MM.1S (cell line): ENCODE results near the gene ZNF785.

Source experiments
- DNase-seq: peaks from one replicate; pipeline ENCODE4 v3.0.0-alpha.2; 2015
- H2AFZ ChIP-seq: fragments of 300-600 bp; sonication (generic); 2 replicates; pipeline ENCODE4 v1.6.0; 2016; ENCODE audit warnings: antibody characterized with exemption, low read length
- H3F3A ChIP-seq: fragments of 300-600 bp; sonication (generic); 2 replicates; pipeline ENCODE4 v1.6.1; 2016; ENCODE audit warnings: mild to moderate bottlenecking, antibody characterized with exemption, low read length, moderate library complexity, mixed read lengths; ENCODE audit not compliant: insufficient read depth
- H3K27ac ChIP-seq: fragments of 300-600 bp; sonication (generic); 2 replicates; pipeline ENCODE4 v1.5.1; 2016; ENCODE audit warnings: mild to moderate bottlenecking, low read length
- H3K27me3 ChIP-seq: fragments of 300-600 bp; sonication (generic); replicated peaks from 2 replicates; pipeline ENCODE4 v1.6.0; 2016; ENCODE audit warnings: low read length; ENCODE audit not compliant: insufficient read depth
- H3K36me3 ChIP-seq: fragments of 300-600 bp; sonication (generic); replicated peaks from 2 replicates; pipeline ENCODE4 v1.6.1; 2016; ENCODE audit warnings: mild to moderate bottlenecking, low read length, mixed read lengths; ENCODE audit not compliant: insufficient read depth
- H3K4me1 ChIP-seq: fragments of 300-600 bp; sonication (generic); 2 replicates; pipeline ENCODE4 v1.6.1; 2016; ENCODE audit warnings: low read length, mixed read lengths
- H3K4me2 ChIP-seq: fragments of 300-600 bp; sonication (generic); 2 replicates; pipeline ENCODE4 v1.6.0; 2016; ENCODE audit warnings: low read depth, low read length
- H3K4me3 ChIP-seq: fragments of 300-600 bp; sonication (generic); 2 replicates; pipeline ENCODE4 v1.5.1; 2016; ENCODE audit warnings: low read length, mixed read lengths
- H3K79me2 ChIP-seq: fragments of 300-600 bp; sonication (generic); 2 replicates; pipeline ENCODE4 v1.6.1; 2016; ENCODE audit warnings: mixed run types, low read length, mixed read lengths
- H3K9ac ChIP-seq: fragments of 300-600 bp; sonication (generic); 2 replicates; pipeline ENCODE4 v1.6.1; 2016; ENCODE audit warnings: low read length, mixed read lengths
- H3K9me2 ChIP-seq: fragments of 300-600 bp; sonication (generic); replicated peaks from 2 replicates; pipeline ENCODE4 v1.6.1; 2016; ENCODE audit warnings: mild to moderate bottlenecking, low read length, mixed read lengths; ENCODE audit not compliant: insufficient read depth
- H3K9me3 ChIP-seq: fragments of 300-600 bp; sonication (generic); replicated peaks from 2 replicates; pipeline ENCODE4 v1.6.1; 2016; ENCODE audit warnings: mild to moderate bottlenecking, low read length, mixed read lengths; ENCODE audit not compliant: insufficient read depth
- H4K20me1 ChIP-seq: fragments of 300-600 bp; sonication (generic); 2 replicates; pipeline ENCODE4 v1.6.1; 2016; ENCODE audit warnings: mild to moderate bottlenecking, low read length, moderate library complexity, mixed read lengths; ENCODE audit not compliant: insufficient read depth
- EZH2 ChIP-seq: fragments of 300-600 bp; sonication (generic); optimal IDR thresholded peaks from 2 replicates; pipeline ENCODE3; 2017; ENCODE audit warnings: low read depth, mild to moderate bottlenecking, antibody characterized with exemption, low read length, mixed read lengths
- EZH2phosphoT487 ChIP-seq: fragments of 300-600 bp; sonication (generic); IDR thresholded peaks from 2 replicates; pipeline ENCODE4 v1.6.1; 2018; ENCODE audit warnings: antibody characterized with exemption, low read length
- TF ChIP-seq, protein P1 (sequence below): fragments of 300-600 bp; sonication (generic); IDR thresholded peaks from 2 replicates; pipeline ENCODE4 v1.5.1; 2016; ENCODE audit warnings: antibody characterized with exemption, low read length, mixed read lengths

ZNF785 gene

DNA sequence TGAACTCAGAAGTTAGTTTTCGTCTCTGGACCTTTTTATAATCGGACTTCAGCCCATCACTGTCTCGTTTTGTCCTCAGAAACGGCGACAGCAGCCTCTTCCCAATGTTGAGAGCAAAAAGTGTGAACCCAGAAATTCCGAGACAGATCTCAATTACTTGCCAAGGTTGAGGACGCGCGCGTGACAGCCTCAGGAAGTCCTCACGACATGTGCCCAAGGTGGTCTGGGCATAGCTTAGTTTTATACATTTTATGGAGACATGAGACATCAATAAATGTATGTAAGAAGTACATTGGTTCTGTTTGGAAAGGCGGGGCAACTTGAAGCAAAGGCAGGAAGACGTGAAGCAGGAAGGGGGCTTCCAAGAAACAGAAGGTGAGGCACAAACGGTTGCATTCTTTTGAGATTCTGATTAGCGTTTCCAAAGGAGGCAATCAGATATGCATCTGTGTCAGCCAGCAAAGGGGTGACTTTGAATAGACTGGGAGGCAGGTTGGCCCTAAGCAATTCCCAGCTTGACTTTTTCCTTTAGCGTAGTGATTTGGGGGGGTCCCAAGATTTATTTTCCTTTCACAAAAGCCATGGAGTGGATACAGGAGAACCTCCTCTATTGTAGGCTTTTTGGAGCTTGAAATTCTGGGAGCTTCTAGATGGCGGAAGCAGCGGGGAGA is 50.3 kb downstream of the ZNF785 start:
- no peaks in the 10 kb centered on the region for H3K36me3 ChIP-seq
- no peak for TF ChIP-seq EZH2
- no peak for TF ChIP-seq EZH2phosphoT487
- TF ChIP-seq, protein P1, sequence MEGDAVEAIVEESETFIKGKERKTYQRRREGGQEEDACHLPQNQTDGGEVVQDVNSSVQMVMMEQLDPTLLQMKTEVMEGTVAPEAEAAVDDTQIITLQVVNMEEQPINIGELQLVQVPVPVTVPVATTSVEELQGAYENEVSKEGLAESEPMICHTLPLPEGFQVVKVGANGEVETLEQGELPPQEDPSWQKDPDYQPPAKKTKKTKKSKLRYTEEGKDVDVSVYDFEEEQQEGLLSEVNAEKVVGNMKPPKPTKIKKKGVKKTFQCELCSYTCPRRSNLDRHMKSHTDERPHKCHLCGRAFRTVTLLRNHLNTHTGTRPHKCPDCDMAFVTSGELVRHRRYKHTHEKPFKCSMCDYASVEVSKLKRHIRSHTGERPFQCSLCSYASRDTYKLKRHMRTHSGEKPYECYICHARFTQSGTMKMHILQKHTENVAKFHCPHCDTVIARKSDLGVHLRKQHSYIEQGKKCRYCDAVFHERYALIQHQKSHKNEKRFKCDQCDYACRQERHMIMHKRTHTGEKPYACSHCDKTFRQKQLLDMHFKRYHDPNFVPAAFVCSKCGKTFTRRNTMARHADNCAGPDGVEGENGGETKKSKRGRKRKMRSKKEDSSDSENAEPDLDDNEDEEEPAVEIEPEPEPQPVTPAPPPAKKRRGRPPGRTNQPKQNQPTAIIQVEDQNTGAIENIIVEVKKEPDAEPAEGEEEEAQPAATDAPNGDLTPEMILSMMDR = no peak
- H3K9me2 ChIP-seq = no peaks in the 10 kb centered on the region
- H3K27ac ChIP-seq = peak overlapping the region; percentile 76; the same call in 1 of the 2 replicates
- H3K9me3 ChIP-seq = no peaks in the 10 kb centered on the region
- peak overlapping the region; percentile 98 for H3K9ac ChIP-seq
- H3K27me3 ChIP-seq = no peaks in the 10 kb centered on the region
- no peaks in the 10 kb centered on the region for H4K20me1 ChIP-seq
- peak overlapping the region; percentile 67 for H3K4me3 ChIP-seq
- H3F3A ChIP-seq = no peaks in the 10 kb centered on the region
- peaks cover 6% of the 10 kb centered on the region; the same call in 1 of the 2 replicates for H3K4me1 ChIP-seq
- peaks cover 33% of the 10 kb centered on the region for H3K79me2 ChIP-seq
- H3K4me2 ChIP-seq = peak overlapping the region; percentile 88
- H2AFZ ChIP-seq = peak overlapping the region; percentile 89
- DNase-seq = no peak

DNA sequence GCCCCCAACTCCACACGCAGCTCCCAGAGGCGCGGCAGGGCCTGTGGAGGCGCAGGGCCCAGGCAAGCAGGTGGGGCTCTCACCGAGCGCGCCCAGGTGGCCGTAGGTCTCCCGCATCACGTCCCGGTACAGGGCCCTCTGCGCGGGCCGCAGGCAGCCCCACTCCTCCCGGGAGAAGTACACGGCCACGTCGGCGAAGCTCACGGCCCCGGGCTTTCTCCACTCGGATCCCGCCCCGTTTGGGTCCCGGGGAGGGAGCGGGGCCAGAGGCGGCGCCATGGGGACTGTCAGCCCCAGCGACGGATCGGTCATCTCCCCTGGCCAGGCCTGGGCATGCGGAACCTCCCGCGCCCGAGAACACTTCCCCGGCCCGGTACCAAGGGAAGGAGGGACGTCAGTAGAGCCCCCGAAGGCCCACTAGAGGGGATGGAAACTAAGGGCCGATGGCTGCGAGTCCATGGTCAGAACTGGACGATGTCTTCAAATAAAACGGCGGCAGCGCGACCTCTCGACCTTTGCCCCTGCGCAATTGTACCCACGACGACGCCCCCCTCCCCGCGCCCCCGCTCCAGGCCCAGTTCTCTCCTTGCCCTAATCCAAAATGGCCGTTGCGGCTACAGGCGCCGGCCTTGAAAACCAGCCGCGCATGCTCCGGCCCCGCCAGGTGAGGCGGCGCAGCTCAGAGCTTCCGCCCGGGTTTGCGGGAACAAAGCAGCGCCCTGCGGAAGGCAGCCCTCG is 51.0 kb downstream of the ZNF785 start, which contains the start of gene ZNF747:
Gene ZNF747, minus strand, starts transcription at position 491 of the 738 bp plus-strand sequence. Its CDS starts 179 bp downstream, at position 312.
- no peaks in the 10 kb centered on the region for H3K9me2 ChIP-seq
- H3K9me3 ChIP-seq = no peaks in the 10 kb centered on the region
- TF ChIP-seq, protein P1 = 0 out of 2 replicates have a peak, but pooled peaks have one; percentile 12
- TF ChIP-seq EZH2phosphoT487 = no peak
- TF ChIP-seq EZH2 = no peak
- peak; percentile 92 for DNase-seq
- peak within 1 kb of the TSS; percentile 89 for H2AFZ ChIP-seq
- H3K4me2 ChIP-seq = peak within 1 kb of the TSS; percentile 88
- H3K27me3 ChIP-seq = no peaks in the 10 kb centered on the region
- peaks cover 33% of the 10 kb centered on the region for H3K79me2 ChIP-seq
- no peaks in the 10 kb centered on the region for H3K36me3 ChIP-seq
- H3F3A ChIP-seq = no peaks in the 10 kb centered on the region
- peak within 1 kb of the TSS; percentile 76 for H3K27ac ChIP-seq
- peaks cover 6% of the 10 kb centered on the region; the same call in 1 of the 2 replicates for H3K4me1 ChIP-seq
- H3K4me3 ChIP-seq = peak within 1 kb of the TSS; percentile 67
- peak within 1 kb of the TSS; percentile 98 for H3K9ac ChIP-seq
- no peaks in the 10 kb centered on the region for H4K20me1 ChIP-seq

DNA sequence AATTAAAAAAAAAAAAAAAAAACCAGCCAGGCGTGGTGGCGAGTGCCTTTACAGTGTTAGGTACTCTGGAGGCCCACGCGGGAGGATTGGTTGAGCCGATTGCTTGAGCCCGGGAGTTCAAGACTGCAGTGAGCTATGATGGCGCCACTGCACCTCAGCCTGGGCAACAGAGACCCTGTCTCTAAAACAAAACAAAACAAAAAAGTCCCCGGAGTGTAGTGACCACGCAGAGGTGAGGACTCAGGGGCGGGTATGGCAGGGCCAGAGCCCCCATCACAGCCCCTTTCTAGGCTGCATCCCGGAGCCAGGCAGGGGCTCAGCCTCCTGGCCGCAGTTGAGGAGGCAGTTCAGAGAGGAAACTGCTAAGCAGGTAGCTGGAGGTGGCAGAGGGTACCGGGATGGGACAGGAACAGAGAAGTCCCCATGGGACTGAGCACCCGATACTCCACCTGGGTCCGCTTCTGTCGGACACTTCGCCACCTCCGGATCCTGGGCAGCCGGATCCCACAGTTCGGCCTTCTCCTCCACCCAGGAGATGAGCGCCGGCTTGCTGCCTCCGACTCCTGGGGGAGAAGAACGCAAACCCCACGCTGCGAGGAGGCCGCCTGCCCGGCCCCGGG is 51.6 kb downstream of the ZNF785 start:
- Histone ChIP-seq H3K4me2 (peak overlapping the region; percentile 88), H3K27ac (peak overlapping the region; percentile 76), H3K9me2 (no peaks in the 10 kb centered on the region), H3K4me1 (peaks cover 10% of the 10 kb centered on the region), H3K79me2 (peaks cover 33% of the 10 kb centered on the region), H3K9ac (peak overlapping the region; percentile 98), H2AFZ (peak overlapping the region; percentile 89), H4K20me1 (no peaks in the 10 kb centered on the region), H3K27me3 (no peaks in the 10 kb centered on the region), H3K4me3 (peak overlapping the region; percentile 67), H3K36me3 (no peaks in the 10 kb centered on the region), H3F3A (no peaks in the 10 kb centered on the region), H3K9me3 (no peaks in the 10 kb centered on the region)
- DNase-seq = peak; percentile 19
- TF ChIP-seq, protein P1 = no peak
- no peak for TF ChIP-seq EZH2phosphoT487
- no peak for TF ChIP-seq EZH2
